Fibroblast of lung (primary cell): Measurements from ENCODE around the gene MACROD1. TPM values are rescaled to one million over a fixed set of nuclear protein-coding genes. Genes with fewer than 3 reads are reported as not detected.

Experiments used
- DNase-seq, 2 donors: peaks; one replicate each; pipeline versions ENCODE4 v3.0.0 to v3.0.0-alpha.2; 2010; ENCODE audit warnings: low read depth in 2 of 2
- H2AFZ ChIP-seq: 2 replicates; pipeline ENCODE4 v1.5.1; 2012; ENCODE audit warnings: low read length, control low read depth, inconsistent platforms
- H3K27ac ChIP-seq: 2 replicates; pipeline ENCODE4 v1.5.1; 2011; ENCODE audit warnings: low read length, control low read depth; ENCODE audit not compliant: insufficient read depth
- H3K27me3 ChIP-seq: 2 replicates; pipeline ENCODE4 v1.5.1; 2011; ENCODE audit warnings: mild to moderate bottlenecking, low read length; ENCODE audit not compliant: control insufficient read depth, insufficient read depth
- H3K36me3 ChIP-seq: 2 replicates; pipeline ENCODE4 v1.5.1; 2011; ENCODE audit warnings: low read length; ENCODE audit not compliant: control insufficient read depth, insufficient read depth
- H3K4me1 ChIP-seq: 2 replicates; pipeline ENCODE4 v1.5.1; 2011; ENCODE audit warnings: low read length; ENCODE audit not compliant: control insufficient read depth, insufficient read depth; ENCODE audit errors: extremely low read depth
- H3K4me2 ChIP-seq: 2 replicates; pipeline ENCODE4 v1.5.1; 2011; ENCODE audit warnings: low read length, control low read depth; ENCODE audit not compliant: insufficient read depth; ENCODE audit errors: extremely low read depth
- H3K4me3 ChIP-seq, 4 experiments: fragments of 200-600 bp in 1 of 4; sonication (generic) in 1 of 4; replicated peaks in 1 of 4; 2 replicates each; pipeline ENCODE4 v1.5.1; 2011 to 2016; ENCODE audit warnings: low read length in 4 of 4, low read depth in 3 of 4, mild to moderate bottlenecking in 3 of 4, control low read depth in 2 of 4, inconsistent platforms in 1 of 4, mixed read lengths in 1 of 4; ENCODE audit not compliant: insufficient read depth in 1 of 4; ENCODE audit errors: control extremely low read depth in 1 of 4
- H3K79me2 ChIP-seq: 2 replicates; pipeline ENCODE4 v1.5.1; 2012; ENCODE audit warnings: mild to moderate bottlenecking, low read length, inconsistent platforms; ENCODE audit not compliant: control insufficient read depth, insufficient read depth
- H3K9ac ChIP-seq: 2 replicates; pipeline ENCODE4 v1.5.1; 2011; ENCODE audit warnings: mild to moderate bottlenecking, low read length, control low read depth; ENCODE audit not compliant: insufficient read depth
- H3K9me3 ChIP-seq: 2 replicates; pipeline ENCODE4 v1.5.1; 2012; ENCODE audit warnings: low read depth, low read length; ENCODE audit not compliant: control insufficient read depth, insufficient read depth
- H4K20me1 ChIP-seq: 2 replicates; pipeline ENCODE4 v1.5.1; 2011; ENCODE audit warnings: low read length; ENCODE audit not compliant: control insufficient read depth, insufficient read depth; ENCODE audit errors: extremely low read depth
- CTCF ChIP-seq, 2 donors: IDR thresholded peaks in 1 of 2; conservative IDR thresholded peaks in 1 of 2; 1 replicate in 1 of 2; 2 replicates in 1 of 2; pipeline ENCODE4 v1.5.1; 2011 to 2012; ENCODE audit warnings: low read length in 2 of 2, control low read depth in 1 of 2, inconsistent platforms in 1 of 2, low read depth in 1 of 2, mild to moderate bottlenecking in 1 of 2
- EZH2 ChIP-seq: IDR thresholded peaks from 2 replicates; pipeline ENCODE4 v1.5.1; 2012; ENCODE audit warnings: low read length, control low read depth, mild to moderate bottlenecking; ENCODE audit errors: missing control alignments
- polyA plus RNA-seq, 2 donors: library from polyadenylated mRNA; depleted of rRNA in 1 of 2; stranded (reverse) in 1 of 2; unstranded in 1 of 2; fragments of >200 nt; gene quantifications; 2 replicates each; pipeline ENCODE4 v1.2.1, GENCODE V29; 2011 to 2012; ENCODE audit warnings: missing spikeins in 1 of 2
- total RNA-seq: library from RNA; depleted of rRNA; stranded (reverse); fragments of >200 nt; gene quantifications from 2 replicates; pipeline ENCODE4 v1.2.1, GENCODE V29; 2014

Gene MACROD1
- total and polyA plus RNA-seq, 2 donors (not counting 1 experiment from before 2014, with no cell fraction given): 8.8 to 24.8 TPM

GRCh38 chr11:64090806-64091516, 75.0 kb downstream of the MACROD1 start:
- H3K36me3 ChIP-seq: no peaks in the 10 kb centered on the region
- no peak overlapping the region for H3K9ac ChIP-seq
- no peaks in the 10 kb centered on the region for H3K79me2 ChIP-seq
- no peak overlapping the region for H2AFZ ChIP-seq
- H3K4me2 ChIP-seq: no peak overlapping the region
- H3K9me3 ChIP-seq: no peaks in the 10 kb centered on the region
- H3K4me3 ChIP-seq: no peak overlapping the region
- TF ChIP-seq EZH2 (no peak), CTCF (conservative IDR thresholded peaks at IDR 0.05 in 1 of 2, IDR thresholded peaks at IDR 0.05 in 1 of 2; ENCODE audit: low read depth in 1 of 2, low read length in 2 of 2) (peak in 1 of 2 donors; percentile 16)
- DNase-seq: peak in 1 of 2 donors; percentile 80
- H4K20me1 ChIP-seq: no peaks in the 10 kb centered on the region
- H3K27ac ChIP-seq: no peak overlapping the region
- peaks cover 2% of the 10 kb centered on the region for H3K27me3 ChIP-seq
- H3K4me1 ChIP-seq: no peaks in the 10 kb centered on the region

- Histone ChIP-seq H4K20me1 (no peaks in the 10 kb centered on the region), H3K4me1 (no peaks in the 10 kb centered on the region), H3K27ac (no peak overlapping the region), H3K9me3 (no peaks in the 10 kb centered on the region), H3K79me2 (no peaks in the 10 kb centered on the region), H3K9ac (no peak overlapping the region), H3K4me3 (no peak overlapping the region), H3K4me2 (no peak overlapping the region), H3K36me3 (no peaks in the 10 kb centered on the region), H3K27me3 (peaks cover 2% of the 10 kb centered on the region), H2AFZ (no peak overlapping the region)
- no peak for DNase-seq
- TF ChIP-seq EZH2 (no peak), CTCF (conservative IDR thresholded peaks at IDR 0.05 in 1 of 2, IDR thresholded peaks at IDR 0.05 in 1 of 2; ENCODE audit: low read depth in 1 of 2, low read length in 2 of 2) (no peak)
These were observed 75.8 kb downstream of the MACROD1 start for GRCh38 chr11:64089915-64090805.

GRCh38 chr11:64089493-64089892, 76.4 kb downstream of the MACROD1 start:
- Histone ChIP-seq H3K9me3 (no peaks in the 10 kb centered on the region), H3K4me2 (no peak overlapping the region), H3K36me3 (no peaks in the 10 kb centered on the region), H3K79me2 (no peaks in the 10 kb centered on the region), H3K4me3 (no peak overlapping the region), H2AFZ (no peak overlapping the region), H3K9ac (no peak overlapping the region), H3K27me3 (peaks cover 2% of the 10 kb centered on the region), H4K20me1 (no peaks in the 10 kb centered on the region), H3K27ac (no peak overlapping the region), H3K4me1 (no peaks in the 10 kb centered on the region)
- TF ChIP-seq CTCF (conservative IDR thresholded peaks at IDR 0.05 in 1 of 2, IDR thresholded peaks at IDR 0.05 in 1 of 2; ENCODE audit: low read depth in 1 of 2, low read length in 2 of 2) (no peak), EZH2 (no peak)
- DNase-seq: no peak
